ENCODE measurements around the gene JMY. TPM values are rescaled to one million over a fixed set of nuclear protein-coding genes. Genes with fewer than 3 reads are reported as not detected.

JMY gene
- total and polyA plus RNA-seq, 2 of the 8 experiments (the other 6 are each of a cell fraction or from before 2014, with no cell fraction given), result 2.8 to 13.9 TPM

DNA sequence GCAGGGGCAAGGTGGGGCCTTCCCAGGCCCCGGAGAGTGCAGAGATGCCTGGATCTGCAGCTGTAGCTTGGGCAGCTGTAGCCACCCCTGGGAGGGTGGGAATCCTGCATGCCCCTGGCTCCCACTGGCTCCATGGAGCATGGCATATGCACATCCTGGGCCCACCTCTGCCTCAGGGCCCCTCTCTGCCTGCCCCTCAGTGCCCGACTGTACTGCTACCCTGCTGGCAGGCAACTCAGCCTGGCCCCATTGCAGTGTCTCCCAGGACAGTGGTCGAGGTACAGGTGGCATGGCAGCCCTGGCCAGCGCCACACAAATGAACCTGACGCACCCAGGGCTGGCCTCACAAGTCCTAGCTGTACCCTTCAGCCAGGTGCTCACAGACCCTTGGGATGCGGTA is 23.9 kb downstream of the JMY start:
- peak overlapping the region; percentile 75; the same call in 1 of the 2 replicates for H2BK15ac ChIP-seq (ENCODE audit: low read length)
- no peak overlapping the region for H3K23ac ChIP-seq (ENCODE audit: insufficient read length)
- H3K36me3 ChIP-seq (ENCODE audit: control insufficient read depth in 2 of 4, insufficient read depth in 4 of 4, low read length in 3 of 4), result no peaks in the 10 kb centered on the region
- peak overlapping the region in 1 of 4 experiments; percentile 11; a peak in 1 of 7 replicates for H3K9ac ChIP-seq (replicated peaks in 1 of 4; ENCODE audit: extremely low read depth in 1 of 4, low read depth in 3 of 4, low read length in 3 of 4)
- H2BK120ac ChIP-seq (replicated peaks; ENCODE audit: low read depth, low read length), result peak overlapping the region; percentile 6
- H3K9me3 ChIP-seq (ENCODE audit: insufficient read depth in 2 of 2, low read depth in 1 of 2, low read length in 1 of 2), result no peaks in the 10 kb centered on the region
- 83% methylated on average over 6 of the region's 6 CpGs; no CpG with 5 or more reads in 1 of the 2 experiments for WGBS, 2 experiments (ENCODE audit: extremely low coverage in 1 of 2, insufficient coverage in 1 of 2, insufficient read length in 1 of 2, insufficient replicate concordance in 2 of 2, low coverage in 1 of 2, low lambda C conversion rate in 2 of 2, missing lambda C conversion rate in 1 of 2)
- H3K79me2 ChIP-seq (ENCODE audit: control insufficient read depth in 1 of 2, insufficient read depth in 2 of 2, low read length in 2 of 2), result peaks cover 0 to 86% of the 10 kb centered on the region in 2 experiments; a peak in 2 of 4 replicates
- ChIA-PET CTCF (ENCODE audit: partially characterized antibody) (interaction anchor here (0.6 to 1.5 kb wide), 2 partner anchors 44 to 77 kb away, joined by 3 to 4 read pairs; no protein-coding TSS in a partner anchor), POLR2A (ENCODE audit: partially characterized antibody) (no interaction called here)
- peak overlapping the region; percentile 74 for H3K14ac ChIP-seq (ENCODE audit: insufficient read length)
- no peak overlapping the region for H3K4me3 ChIP-seq (ENCODE audit: extremely low read depth in 1 of 4, insufficient read depth in 2 of 4, low read depth in 3 of 4, low read length in 4 of 4)
- H3K4me1 ChIP-seq (replicated peaks in 1 of 4; ENCODE audit: control insufficient read depth in 3 of 4, insufficient read depth in 4 of 4, low read length in 3 of 4), result peaks cover 0 to 23% (median 9%) of the 10 kb centered on the region in 4 experiments
- no peak overlapping the region for H3K56ac ChIP-seq (replicated peaks; ENCODE audit: insufficient read length, low read depth, low read length)
- no peaks in the 10 kb centered on the region for H3K27me3 ChIP-seq (replicated peaks in 1 of 4; ENCODE audit: control insufficient read depth in 3 of 4, extremely low read depth in 1 of 4, insufficient read depth in 3 of 4, low read length in 3 of 4)
- no peak for DNase-seq (ENCODE audit: low read depth in 1 of 2, low spot score in 2 of 2)
- H3K4ac ChIP-seq (replicated peaks; ENCODE audit: insufficient read length, low read depth, low read length), result no peak overlapping the region
- peak overlapping the region; percentile 71 for H2BK5ac ChIP-seq (ENCODE audit: low read depth, low read length)
- no peaks in the 10 kb centered on the region; the same call in 1 of the 2 replicates for H3K23me2 ChIP-seq (ENCODE audit: low read depth, low read length)
- H3K79me1 ChIP-seq (ENCODE audit: low read depth, low read length), result peaks cover 18% of the 10 kb centered on the region
- peak overlapping the region; percentile 65 for H4K91ac ChIP-seq (replicated peaks; ENCODE audit: insufficient read length, low read length)
- H4K8ac ChIP-seq (ENCODE audit: extremely low read depth, insufficient read depth, low read length), result peak overlapping the region; percentile 16; the same call in 1 of the 2 replicates
- H2BK20ac ChIP-seq (ENCODE audit: low read length), result peak overlapping the region; percentile 61; the same call in 1 of the 2 replicates
- H3K18ac ChIP-seq (ENCODE audit: extremely low read depth, low read length), result peak overlapping the region; percentile 48; the same call in 1 of the 2 replicates
- H4K20me1 ChIP-seq (replicated peaks in 1 of 2; ENCODE audit: control insufficient read depth in 1 of 2, insufficient read depth in 2 of 2, low read length in 2 of 2), result peaks cover 3 to 4% of the 10 kb centered on the region in 2 experiments
- H2AK5ac ChIP-seq (ENCODE audit: low read depth, low read length), result peak overlapping the region; percentile 43; the same call in 1 of the 2 replicates
- H4K5ac ChIP-seq (ENCODE audit: insufficient read length, low read depth, low read length), result peak overlapping the region; percentile 10
- no peak overlapping the region for H2AFZ ChIP-seq (ENCODE audit: low read length)
- no peak for FAIRE-seq
- no peak overlapping the region for H3K4me2 ChIP-seq (ENCODE audit: insufficient read depth in 1 of 2, low read depth in 2 of 2, low read length in 2 of 2)
- peak overlapping the region; percentile 72; the same call in 1 of the 2 replicates for H2BK12ac ChIP-seq (ENCODE audit: low read depth, low read length)
- no peak overlapping the region; the same call in 1 of the 2 replicates for H3K27ac ChIP-seq (ENCODE audit: low read depth, low read length)
- TF ChIP-seq SRF (IDR thresholded peaks at IDR 0.05; ENCODE audit: low read depth, low read length) (no peak), EP300 (IDR thresholded peaks at IDR 0.05; ENCODE audit: borderline replicate concordance in 1 of 2, low read depth in 2 of 2, low read length in 2 of 2) (no peak), JUND (IDR thresholded peaks at IDR 0.05; ENCODE audit: low read length) (no peak), SUZ12 (IDR thresholded peaks at IDR 0.05; ENCODE audit: low read length) (no peak), KDM4A (IDR thresholded peaks at IDR 0.05; ENCODE audit: low read depth, low read length, severe bottlenecking) (no peak), RXRA (IDR thresholded peaks at IDR 0.05; ENCODE audit: insufficient read depth, low read depth, low read length) (no peak), CBX8 (IDR thresholded peaks at IDR 0.05; ENCODE audit: borderline replicate concordance, low read depth, low read length) (no peak), YY1 (IDR thresholded peaks at IDR 0.05; ENCODE audit: low read depth, low read length) (no peak), SP4 (IDR thresholded peaks at IDR 0.05; ENCODE audit: low read length) (no peak), RFX5 (IDR thresholded peaks at IDR 0.05; ENCODE audit: borderline replicate concordance, low read depth, low read length) (no peak), TAF7 (optimal IDR thresholded peaks at IDR 0.05; ENCODE audit: borderline replicate concordance, low read depth, low read length) (no peak), JUN (IDR thresholded peaks at IDR 0.05; ENCODE audit: low read depth, low read length) (no peak), SP1 (IDR thresholded peaks at IDR 0.05; ENCODE audit: low read depth, low read length) (no peak), POU5F1 (IDR thresholded peaks at IDR 0.05; ENCODE audit: low read depth, low read length) (no peak)
